Choroid plexus epithelial cell (primary cell): ENCODE data around the gene GSTA4.
"Not testable (repeated sequence)": the region's sequence is repeated elsewhere in the genome, so short reads cannot be mapped to it uniquely, and the experiment has no call there.

Experiments
- DNase-seq: peaks from one replicate; pipeline ENCODE4 v3.0.0-alpha.2; 2010; ENCODE audit warnings: low read depth
- H3K4me3 ChIP-seq: 2 replicates; pipeline ENCODE4 v1.5.1; 2011; ENCODE audit warnings: low read depth, mild to moderate bottlenecking, control low read depth, low read length, moderate library complexity
- TF ChIP-seq, protein P1 (sequence below): conservative IDR thresholded peaks from 2 replicates; pipeline ENCODE4 v1.5.1; 2011; ENCODE audit warnings: low read depth, mild to moderate bottlenecking, control low read depth, inconsistent platforms, low read length, moderate library complexity

GSTA4 gene

DNA sequence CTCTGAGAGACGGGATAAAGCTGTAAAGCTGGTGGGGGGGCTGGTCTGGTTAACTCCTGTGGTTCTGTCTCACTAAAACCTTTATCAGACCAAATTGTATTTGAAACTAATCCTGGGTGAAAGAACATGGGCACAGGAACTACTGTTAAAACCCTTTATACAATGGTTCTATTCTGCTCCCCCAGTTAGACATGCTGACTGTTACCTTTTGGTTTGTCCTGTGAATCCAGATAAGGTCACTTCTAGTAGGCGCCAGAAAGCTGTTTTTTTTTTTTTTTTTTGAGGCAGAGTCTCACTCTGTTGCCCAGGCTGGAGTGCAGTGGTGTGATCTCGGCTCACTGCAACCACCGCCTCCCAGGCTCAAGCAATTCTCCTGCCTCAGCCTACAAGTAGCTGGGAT lies 29.7 kb downstream of the GSTA4 start:
- TF ChIP-seq, protein P1, sequence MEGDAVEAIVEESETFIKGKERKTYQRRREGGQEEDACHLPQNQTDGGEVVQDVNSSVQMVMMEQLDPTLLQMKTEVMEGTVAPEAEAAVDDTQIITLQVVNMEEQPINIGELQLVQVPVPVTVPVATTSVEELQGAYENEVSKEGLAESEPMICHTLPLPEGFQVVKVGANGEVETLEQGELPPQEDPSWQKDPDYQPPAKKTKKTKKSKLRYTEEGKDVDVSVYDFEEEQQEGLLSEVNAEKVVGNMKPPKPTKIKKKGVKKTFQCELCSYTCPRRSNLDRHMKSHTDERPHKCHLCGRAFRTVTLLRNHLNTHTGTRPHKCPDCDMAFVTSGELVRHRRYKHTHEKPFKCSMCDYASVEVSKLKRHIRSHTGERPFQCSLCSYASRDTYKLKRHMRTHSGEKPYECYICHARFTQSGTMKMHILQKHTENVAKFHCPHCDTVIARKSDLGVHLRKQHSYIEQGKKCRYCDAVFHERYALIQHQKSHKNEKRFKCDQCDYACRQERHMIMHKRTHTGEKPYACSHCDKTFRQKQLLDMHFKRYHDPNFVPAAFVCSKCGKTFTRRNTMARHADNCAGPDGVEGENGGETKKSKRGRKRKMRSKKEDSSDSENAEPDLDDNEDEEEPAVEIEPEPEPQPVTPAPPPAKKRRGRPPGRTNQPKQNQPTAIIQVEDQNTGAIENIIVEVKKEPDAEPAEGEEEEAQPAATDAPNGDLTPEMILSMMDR = no peak
- no peak overlapping the region for H3K4me3 ChIP-seq
- no peak for DNase-seq

DNA sequence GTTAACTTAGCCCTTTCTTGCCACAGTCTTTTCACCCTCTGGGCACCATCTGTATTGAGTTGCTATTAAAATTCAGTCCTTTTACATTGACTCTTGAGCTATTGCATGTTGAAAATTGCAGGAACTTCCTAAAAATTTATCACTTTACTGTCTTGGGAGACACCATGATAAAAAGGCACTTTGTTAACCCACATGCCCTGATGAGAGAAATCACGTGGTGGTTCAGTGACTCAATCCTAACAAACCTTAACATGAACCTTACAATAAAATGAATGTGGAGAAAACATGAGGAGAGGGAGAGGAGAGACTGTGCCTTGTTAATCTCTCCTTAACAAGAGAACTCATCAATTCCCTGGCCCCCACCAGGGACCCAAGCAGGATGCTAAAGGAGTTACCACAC lies 30.8 kb downstream of the GSTA4 start:
- TF ChIP-seq, protein P1 = no peak
- H3K4me3 ChIP-seq = no peak overlapping the region
- DNase-seq = no peak

DNA sequence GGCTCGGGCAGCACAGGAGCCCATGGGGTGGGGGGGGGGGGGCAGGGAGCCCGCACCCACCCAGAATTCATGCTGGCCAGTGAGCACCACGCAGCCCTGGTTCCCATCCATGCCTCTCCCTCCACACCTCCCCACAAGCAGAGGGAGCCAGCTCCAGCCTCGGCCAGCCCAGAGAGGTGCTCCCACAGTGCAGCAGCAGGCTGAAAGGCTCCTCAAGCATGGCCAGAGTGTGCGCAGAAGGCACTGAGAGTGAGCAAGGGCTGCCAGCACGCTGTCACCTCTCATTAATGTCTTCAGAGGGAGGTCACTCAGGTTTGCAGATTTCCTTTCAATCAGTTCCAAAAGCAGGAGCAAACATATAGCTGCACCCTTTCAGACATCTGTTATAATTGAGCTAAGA lies 32.4 kb downstream of the GSTA4 start:
- DNase-seq = no peak
- no peak overlapping the region for H3K4me3 ChIP-seq
- TF ChIP-seq, protein P1 = no peak

DNA sequence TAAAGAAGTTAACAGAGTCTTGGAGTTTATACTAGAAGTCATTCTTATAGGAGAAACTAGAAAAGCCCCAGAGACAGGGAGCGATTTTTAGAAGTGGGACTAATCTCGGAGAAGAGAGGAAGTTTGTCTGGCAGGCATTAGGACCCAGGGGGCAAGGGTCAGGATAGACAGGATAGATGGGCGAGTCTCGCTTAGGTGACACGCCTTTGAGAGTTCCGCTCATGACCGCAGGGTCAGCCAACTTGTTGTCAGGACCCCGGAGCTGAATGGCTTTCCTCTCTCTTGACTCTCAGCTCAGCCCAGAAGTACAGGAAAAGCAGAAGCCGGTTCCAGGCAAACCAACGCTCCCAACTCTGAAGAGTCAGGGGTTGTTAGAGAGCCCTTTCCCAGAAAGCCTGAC lies 34.1 kb downstream of the GSTA4 start:
- not testable (repeated sequence) for H3K4me3 ChIP-seq, DNase-seq

DNA sequence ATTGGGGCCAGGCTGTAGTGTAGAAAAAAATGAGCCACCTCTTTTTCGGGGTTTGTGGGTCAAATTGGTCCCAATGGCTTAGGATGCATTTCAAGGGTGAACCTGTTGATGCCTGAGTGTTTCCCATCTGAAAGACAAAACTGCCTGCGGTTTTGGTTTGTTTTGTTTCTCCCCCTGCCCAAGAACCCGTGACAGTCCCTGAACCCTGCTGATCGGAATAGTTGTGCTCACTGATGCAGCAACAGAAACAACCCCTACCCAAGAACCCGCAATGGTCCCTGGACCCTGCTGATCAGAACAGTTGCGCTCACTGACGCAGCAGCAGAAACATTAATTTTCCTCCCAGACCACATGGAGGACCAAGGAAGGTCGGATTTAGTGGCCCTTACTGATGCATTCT lies 34.9 kb downstream of the GSTA4 start:
- not testable (repeated sequence) for DNase-seq, H3K4me3 ChIP-seq

DNA sequence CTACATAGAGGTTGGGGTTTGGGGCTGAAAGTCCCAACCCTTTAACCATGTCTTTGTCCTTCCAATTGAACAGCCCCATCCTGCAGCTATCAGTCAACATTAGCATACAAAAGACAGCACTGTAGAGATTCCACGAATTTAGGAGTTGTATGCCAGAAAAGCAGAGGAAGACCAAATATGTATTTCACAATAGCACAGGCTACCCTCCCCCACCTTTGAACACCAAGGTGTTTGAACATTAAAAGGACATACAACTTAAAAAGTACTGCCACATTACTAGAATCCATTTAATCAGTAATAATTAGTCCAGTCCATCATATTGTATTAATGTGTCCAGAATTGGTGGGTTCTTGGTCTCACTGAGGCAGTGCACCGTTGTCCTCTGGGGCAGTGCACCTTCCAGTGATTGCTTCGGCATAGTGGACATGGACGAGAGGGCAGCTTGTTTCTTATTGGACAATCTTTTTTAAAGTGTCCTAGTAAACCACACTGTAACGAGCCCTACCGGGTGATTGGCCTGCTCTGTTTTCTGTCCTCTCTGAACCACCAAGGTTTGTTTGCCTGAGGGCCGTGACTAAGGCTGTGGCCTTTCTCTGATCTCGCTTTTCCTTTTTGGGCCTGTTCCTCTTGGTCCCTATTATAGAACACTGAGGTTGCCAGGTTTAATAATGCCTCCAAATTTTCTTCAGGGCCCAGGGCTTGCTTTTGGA lies 36.4 kb downstream of the GSTA4 start:
- no peak overlapping the region for H3K4me3 ChIP-seq
- TF ChIP-seq, protein P1 = no peak
- DNase-seq = no peak

DNA sequence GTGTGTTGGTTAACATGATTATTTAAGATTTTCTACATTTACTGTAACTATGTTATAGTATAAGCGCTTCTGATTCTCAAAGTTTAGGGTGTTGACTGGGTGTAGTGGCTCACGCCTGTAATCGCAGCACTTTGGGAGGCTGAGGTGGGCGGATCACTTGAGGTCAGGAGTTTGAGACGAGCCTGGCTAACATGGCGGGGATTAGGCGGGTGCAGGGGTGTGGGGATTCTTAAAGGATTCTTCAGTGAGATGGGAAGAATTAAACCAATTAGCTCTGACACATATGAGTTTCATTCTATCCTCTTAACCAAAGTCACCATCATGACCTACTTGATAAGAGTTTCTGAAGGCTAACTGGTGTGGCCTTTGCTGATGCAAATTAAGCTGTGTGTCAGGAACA lies 39.2 kb downstream of the GSTA4 start:
- TF ChIP-seq, protein P1 = no peak
- no peak for DNase-seq
- H3K4me3 ChIP-seq = no peak overlapping the region

DNA sequence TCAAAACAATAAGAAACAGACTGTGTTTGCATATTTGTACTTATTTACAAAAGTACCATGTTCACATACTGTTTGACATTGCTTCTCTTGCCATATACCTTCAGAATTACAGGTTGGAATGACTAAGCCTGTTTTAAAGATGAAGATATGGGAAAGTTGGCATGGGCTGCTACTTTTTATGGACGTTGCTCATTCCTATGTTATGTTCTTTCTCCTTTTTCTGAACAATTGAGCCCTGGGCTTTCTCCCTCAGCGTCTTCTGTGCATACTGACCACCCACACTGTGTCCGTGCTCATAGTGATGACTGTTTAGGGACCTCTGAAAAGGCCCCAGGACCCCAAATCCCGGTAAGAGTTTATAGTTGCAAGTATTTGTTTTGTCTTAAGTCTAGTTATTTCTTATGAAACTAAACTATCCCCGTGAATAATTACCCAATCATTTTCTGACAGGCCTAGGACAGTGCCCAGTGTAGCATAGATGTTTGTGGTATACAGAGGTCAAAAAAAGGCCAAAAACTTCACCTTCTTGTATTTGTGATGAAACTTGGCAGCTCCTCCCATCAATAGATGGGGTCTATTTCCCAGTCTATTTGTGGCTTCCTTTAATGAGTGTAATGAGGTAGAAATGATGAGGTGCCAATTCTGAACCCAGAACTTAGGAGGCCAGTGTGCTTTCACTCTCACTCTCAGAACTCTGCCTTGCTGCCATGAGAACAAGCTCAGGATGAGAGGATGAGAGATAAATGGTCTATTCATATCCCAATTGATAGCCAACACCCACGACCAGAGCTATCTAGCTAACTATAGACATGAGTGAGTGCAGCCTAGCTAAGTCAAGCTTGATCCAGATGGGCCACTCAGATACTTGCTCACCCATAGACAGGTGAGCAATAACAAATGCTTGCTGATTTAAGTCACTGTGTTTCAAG lies 40.9 kb downstream of the GSTA4 start:
- TF ChIP-seq, protein P1 = no peak
- DNase-seq = no peak
- no peak overlapping the region for H3K4me3 ChIP-seq
